Measurements from ENCODE around the gene HSPA1B.
A peak's percentile ranks its signal among the peaks of the same experiment; 100 is the strongest.
"Not testable (repeated sequence)": the region's sequence is repeated elsewhere in the genome, so short reads cannot be mapped to it uniquely, and the experiment has no call there.

Gene HSPA1B

GRCh38 chr6:31805939-31806469, 21.5 kb upstream of the HSPA1B start:
- DNase-seq (ENCODE audit: low read depth): no peak
- TF ChIP-seq CTCF (conservative IDR thresholded peaks at IDR 0.05; ENCODE audit: low read depth, low read length): no peak
- peak overlapping the region; percentile 68 for H3K4me3 ChIP-seq (ENCODE audit: low read length)

- DNase-seq (ENCODE audit: low read depth): peak; percentile 84
- TF ChIP-seq CTCF (conservative IDR thresholded peaks at IDR 0.05; ENCODE audit: low read depth, low read length): peak; percentile 25
- H3K4me3 ChIP-seq (ENCODE audit: low read length): peak within 1 kb of the TSS; percentile 68
Observed at GRCh38 chr6:31806470-31807272, 20.9 kb upstream of the HSPA1B start, which contains the start of gene LSM2. Gene LSM2 (minus strand): TSS chr6:31806966. CDS start chr6:31806757, 209 bp downstream.

GRCh38 chr6:31808599-31808998, 18.9 kb upstream of the HSPA1B start:
- H3K4me3 ChIP-seq (ENCODE audit: low read length); DNase-seq (ENCODE audit: low read depth): not testable (repeated sequence)

GRCh38 chr6:31811645-31812044, 15.9 kb upstream of the HSPA1B start:
- no peak for TF ChIP-seq CTCF (conservative IDR thresholded peaks at IDR 0.05; ENCODE audit: low read depth, low read length)
- DNase-seq (ENCODE audit: low read depth): no peak

GRCh38 chr6:31813465-31813849, 14.1 kb upstream of the HSPA1B start:
- no peak for DNase-seq (ENCODE audit: low read depth)
- H3K4me3 ChIP-seq (ENCODE audit: low read length): peak overlapping the region; percentile 32
- TF ChIP-seq CTCF (conservative IDR thresholded peaks at IDR 0.05; ENCODE audit: low read depth, low read length): no peak

More at GRCh38 chr6:31811645-31812044, 15.9 kb upstream of the HSPA1B start:
- no peak overlapping the region for H3K4me3 ChIP-seq (ENCODE audit: low read length)

- DNase-seq (ENCODE audit: low read depth): peak; percentile 97
- no peak for TF ChIP-seq CTCF (conservative IDR thresholded peaks at IDR 0.05; ENCODE audit: low read depth, low read length)
- H3K4me3 ChIP-seq (ENCODE audit: low read length): peak overlapping the region; percentile 58
Observed at GRCh38 chr6:31814677-31815024, 12.9 kb upstream of the HSPA1B start.

- no peak for TF ChIP-seq CTCF (conservative IDR thresholded peaks at IDR 0.05; ENCODE audit: low read depth, low read length)
- peak within 1 kb of the TSS; percentile 58 for H3K4me3 ChIP-seq (ENCODE audit: low read length)
- peak; percentile 70 for DNase-seq (ENCODE audit: low read depth)
Observed at GRCh38 chr6:31815025-31815838, 12.3 kb upstream of the HSPA1B start, which contains the start of the genes HSPA1A and HSPA1L. Gene HSPA1A (plus strand): TSS chr6:31815543. CDS start chr6:31815757, 214 bp downstream. Gene HSPA1L (minus strand): TSS chr6:31815283. CDS start chr6:31811972, 3,311 bp downstream.

- not testable (repeated sequence) for DNase-seq (ENCODE audit: low read depth)
- peak overlapping the region; percentile 23 for H3K4me3 ChIP-seq (ENCODE audit: low read length)
Observed at GRCh38 chr6:31817133-31817928, 10.2 kb upstream of the HSPA1B start.

GRCh38 chr6:31817929-31818511, 9.5 kb upstream of the HSPA1B start:
- H3K4me3 ChIP-seq (ENCODE audit: low read length): peak overlapping the region; percentile 23
- DNase-seq (ENCODE audit: low read depth): not testable (repeated sequence)

All from retinal pigment epithelial cell (primary cell).